Subcutaneous abdominal adipose tissue (tissue), 5 donors: ENCODE measurements around the gene LMO2.

Experiments
- H3K27ac ChIP-seq: one replicate; pipeline ENCODE4 v1.7.0; 2013; ENCODE audit warnings: low read depth, mild to moderate bottlenecking, inconsistent platforms, low read length, moderate library complexity
- H3K27me3 ChIP-seq, 5 donors: one replicate each; pipeline ENCODE4 v1.7.0; 2013; ENCODE audit warnings: low read length in 5 of 5, inconsistent platforms in 1 of 5; ENCODE audit not compliant: control insufficient read depth in 5 of 5, insufficient read depth in 4 of 5
- H3K36me3 ChIP-seq, 5 donors: one replicate each; pipeline ENCODE4 v1.7.0; 2013; ENCODE audit warnings: low read length in 5 of 5; ENCODE audit not compliant: control insufficient read depth in 5 of 5, insufficient read depth in 5 of 5
- H3K4me1 ChIP-seq, 5 donors: one replicate each; pipeline ENCODE4 v1.7.0; 2013; ENCODE audit warnings: low read length in 5 of 5, mild to moderate bottlenecking in 3 of 5, moderate library complexity in 1 of 5; ENCODE audit not compliant: control insufficient read depth in 5 of 5, insufficient read depth in 5 of 5
- H3K4me3 ChIP-seq, 5 donors: one replicate each; pipeline ENCODE4 v1.7.0; 2013; ENCODE audit warnings: low read length in 5 of 5, low read depth in 1 of 5
- H3K9ac ChIP-seq, 5 donors: one replicate each; pipeline ENCODE4 v1.7.0; 2013; ENCODE audit warnings: low read length in 5 of 5, mild to moderate bottlenecking in 4 of 5, moderate library complexity in 3 of 5
- H3K9me3 ChIP-seq, 5 donors: one replicate each; pipeline ENCODE4 v1.7.0; 2013; ENCODE audit warnings: low read length in 5 of 5; ENCODE audit not compliant: control insufficient read depth in 5 of 5
- donor health status: healthy.
- donor health status: healthy.
- donor health status: healthy.
- donor health status: healthy.
- donor health status: healthy.

Gene LMO2

DNA sequence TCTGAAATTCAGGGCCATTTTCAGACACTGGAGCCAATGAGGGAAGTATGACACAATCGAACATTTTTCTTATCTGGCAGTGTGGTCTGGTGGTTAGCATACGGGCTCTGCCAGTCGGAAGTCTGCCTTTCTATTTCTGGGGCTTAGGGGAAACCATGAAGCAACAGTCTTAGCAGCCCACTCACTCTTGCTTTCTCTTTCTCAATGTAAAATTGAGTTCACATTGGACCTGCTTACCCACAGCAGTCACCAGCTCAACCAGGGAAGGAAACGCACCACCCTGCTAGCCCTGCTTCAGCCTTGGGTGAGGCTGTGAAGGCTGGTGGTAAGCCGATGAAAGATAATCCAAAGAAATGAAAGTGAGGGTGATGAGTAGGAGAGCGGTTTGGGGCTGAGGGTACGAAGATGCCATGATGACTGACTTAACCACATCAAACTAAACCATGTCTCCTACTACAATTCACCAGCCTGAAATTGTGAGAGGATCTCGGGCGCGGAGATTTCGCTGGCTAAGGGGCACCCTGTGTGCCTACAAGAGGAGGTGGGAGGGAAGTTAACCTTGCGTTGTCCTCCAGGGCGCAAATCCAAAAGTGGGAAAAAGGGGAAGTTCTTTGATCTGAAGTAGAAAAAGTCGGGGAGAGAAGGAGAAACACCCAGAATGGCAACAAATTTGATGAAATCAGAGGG, 2.0 kb upstream of the LMO2 start:
- no peak overlapping the region for H3K27ac ChIP-seq
- no peaks in the 10 kb centered on the region for H3K27me3 ChIP-seq
- H3K4me3 ChIP-seq: peak overlapping the region in 4 of 5 donors; percentile 0 to 45 (median 40)
- H3K4me1 ChIP-seq: peaks cover 0 to 37% (median 12%) of the 10 kb centered on the region in 5 donors
- H3K9ac ChIP-seq: peak overlapping the region in 1 of 5 donors; percentile 24
- H3K36me3 ChIP-seq: no peaks in the 10 kb centered on the region
- no peaks in the 10 kb centered on the region for H3K9me3 ChIP-seq

- Histone ChIP-seq H3K36me3 (no peaks in the 10 kb centered on the region), H3K4me3 (no peak overlapping the region), H3K27ac (no peak overlapping the region), H3K9me3 (no peaks in the 10 kb centered on the region), H3K27me3 (no peaks in the 10 kb centered on the region), H3K9ac (no peak overlapping the region), H3K4me1 (peaks cover 0 to 36% (median 11%) of the 10 kb centered on the region in 5 donors)
Observed at GRCh38 chr11:33892906-33893594, 1.2 kb upstream of the LMO2 start.

DNA sequence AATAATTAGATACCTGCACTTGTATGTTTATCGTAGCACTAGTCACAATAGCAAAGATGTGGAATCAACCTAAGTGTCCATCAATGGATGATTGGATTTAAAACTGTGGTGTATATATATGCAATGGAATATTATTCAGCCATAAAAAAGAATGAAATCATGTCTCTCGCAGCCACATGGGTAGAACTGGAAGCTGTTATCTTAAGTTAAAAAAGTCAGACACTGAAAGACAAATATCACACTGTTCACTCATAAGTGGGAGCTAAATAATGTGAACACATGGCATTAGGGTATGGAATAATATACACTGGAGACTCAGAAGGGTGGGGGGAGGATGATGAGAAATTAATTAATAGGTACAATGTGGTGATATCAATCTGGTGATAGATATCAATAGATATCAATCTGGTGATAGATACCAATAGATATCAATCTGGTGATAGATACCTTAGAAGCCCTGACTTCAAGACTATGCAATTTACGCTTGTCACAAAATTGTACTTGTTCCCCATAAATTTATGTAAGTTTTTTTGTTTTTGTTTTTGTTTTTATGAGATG, 2.0 kb downstream of the LMO2 start:
- Histone ChIP-seq H3K27me3 (no peaks in the 10 kb centered on the region), H3K36me3 (no peaks in the 10 kb centered on the region), H3K4me1 (peaks cover 0 to 24% (median 11%) of the 10 kb centered on the region in 5 donors), H3K9ac (no peak overlapping the region), H3K27ac (no peak overlapping the region), H3K4me3 (no peak overlapping the region), H3K9me3 (no peaks in the 10 kb centered on the region)

DNA sequence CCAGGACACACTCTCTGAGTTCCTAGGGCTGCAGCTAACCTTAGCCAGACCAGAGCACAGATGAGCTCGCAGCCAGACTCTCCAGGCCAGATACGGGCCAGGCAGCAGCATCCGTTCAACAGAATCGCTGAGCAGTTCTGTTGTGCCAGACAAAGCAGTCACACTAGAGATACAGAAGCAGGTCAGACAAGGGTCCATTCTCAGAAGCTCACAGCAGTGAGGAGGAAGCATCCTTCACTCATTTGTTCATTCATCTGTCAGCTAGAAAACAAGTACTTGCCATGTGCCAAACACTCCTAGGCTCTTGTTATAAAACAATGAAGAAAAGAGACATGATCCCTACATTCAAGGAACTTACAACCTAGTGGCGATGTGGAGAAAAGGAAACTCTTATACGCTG, 2.6 kb downstream of the LMO2 start:
- Histone ChIP-seq H3K4me1 (peaks cover 0 to 24% (median 11%) of the 10 kb centered on the region in 5 donors), H3K27ac (no peak overlapping the region), H3K9me3 (no peaks in the 10 kb centered on the region), H3K9ac (no peak overlapping the region), H3K27me3 (no peaks in the 10 kb centered on the region), H3K4me3 (no peak overlapping the region), H3K36me3 (no peaks in the 10 kb centered on the region)

GRCh38 chr11:33887886-33888285, 4.0 kb downstream of the LMO2 start:
- H3K9me3 ChIP-seq: no peaks in the 10 kb centered on the region
- no peaks in the 10 kb centered on the region for H3K27me3 ChIP-seq

GRCh38 chr11:33885338-33886005, 6.4 kb downstream of the LMO2 start:
- H3K9me3 ChIP-seq: no peaks in the 10 kb centered on the region
- H3K27me3 ChIP-seq: no peaks in the 10 kb centered on the region
- no peak overlapping the region for H3K27ac ChIP-seq
- no peak overlapping the region for H3K4me3 ChIP-seq
- no peaks in the 10 kb centered on the region for H3K36me3 ChIP-seq
- H3K4me1 ChIP-seq: no peaks in the 10 kb centered on the region
- no peak overlapping the region for H3K9ac ChIP-seq

More at GRCh38 chr11:33887886-33888285, 4.0 kb downstream of the LMO2 start:
- Histone ChIP-seq H3K27ac (no peak overlapping the region), H3K9ac (no peak overlapping the region), H3K4me1 (peaks cover 0 to 14% (median under 1%) of the 10 kb centered on the region in 5 donors), H3K4me3 (no peak overlapping the region), H3K36me3 (no peaks in the 10 kb centered on the region)

- Histone ChIP-seq H3K9ac (no peak overlapping the region), H3K36me3 (no peaks in the 10 kb centered on the region), H3K27me3 (no peaks in the 10 kb centered on the region), H3K4me3 (no peak overlapping the region), H3K4me1 (no peaks in the 10 kb centered on the region), H3K27ac (no peak overlapping the region), H3K9me3 (no peaks in the 10 kb centered on the region)
Observed at GRCh38 chr11:33884601-33885000, 7.3 kb downstream of the LMO2 start.

- no peaks in the 10 kb centered on the region for H3K9me3 ChIP-seq
- no peak overlapping the region for H3K9ac ChIP-seq
- H3K27me3 ChIP-seq: no peaks in the 10 kb centered on the region
- H3K36me3 ChIP-seq: no peaks in the 10 kb centered on the region
- H3K4me1 ChIP-seq: no peaks in the 10 kb centered on the region
- H3K27ac ChIP-seq: no peak overlapping the region
- no peak overlapping the region for H3K4me3 ChIP-seq
Observed at GRCh38 chr11:33884035-33884434, 7.8 kb downstream of the LMO2 start.

DNA sequence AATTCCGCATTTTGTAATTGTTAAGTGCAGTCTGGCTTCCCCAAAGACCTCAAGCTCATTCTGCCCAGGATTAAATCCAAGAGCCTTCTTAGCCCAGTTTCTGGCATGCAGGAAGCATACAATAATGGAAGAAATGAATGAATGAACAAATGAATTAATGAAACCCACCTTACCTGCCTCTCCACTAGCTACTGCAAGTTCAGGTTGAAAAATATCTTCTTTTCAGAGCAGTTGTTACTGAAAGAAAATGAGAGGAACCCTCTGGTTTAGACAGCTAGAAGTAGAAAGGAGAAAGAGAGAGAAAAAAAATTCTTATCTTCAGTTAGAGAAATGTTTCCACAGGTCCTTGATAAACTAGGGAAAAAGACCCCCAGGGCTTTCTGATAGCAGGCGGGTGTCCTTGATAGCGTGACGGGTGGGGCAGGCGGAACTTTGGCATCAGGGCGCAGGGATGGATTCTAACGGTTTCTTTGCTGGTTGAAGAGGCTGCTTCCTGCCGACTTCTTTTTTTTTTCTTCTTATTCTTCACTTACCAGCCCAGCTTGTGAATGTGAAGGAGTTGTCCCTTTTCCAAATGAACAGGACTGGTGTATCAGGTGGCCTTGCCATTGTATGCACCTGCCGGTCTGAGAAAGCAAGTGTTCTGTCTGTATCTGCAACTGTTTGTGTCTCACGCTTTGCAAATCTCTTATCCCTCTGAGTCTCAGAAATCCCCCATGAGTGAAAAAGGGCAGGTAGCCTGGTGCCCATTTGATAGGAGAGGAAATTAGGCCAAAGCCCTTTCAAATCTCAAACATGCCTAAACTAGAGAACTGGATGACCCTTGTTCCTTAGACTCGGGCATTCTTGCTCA, 10.0 kb downstream of the LMO2 start:
- no peaks in the 10 kb centered on the region for H3K27me3 ChIP-seq
- H3K9ac ChIP-seq: peak overlapping the region in 1 of 5 donors; percentile 43
- H3K4me3 ChIP-seq: no peak overlapping the region
- H3K36me3 ChIP-seq: no peaks in the 10 kb centered on the region
- H3K4me1 ChIP-seq: peaks cover 0 to 3% (median 0%) of the 10 kb centered on the region in 5 donors
- H3K27ac ChIP-seq: no peak overlapping the region
- no peaks in the 10 kb centered on the region for H3K9me3 ChIP-seq
